ENCODE results near the gene SMAD5. TPM values are rescaled to one million over a fixed set of nuclear protein-coding genes. Genes with fewer than 3 reads are reported as not detected.

The SMAD5 gene
- total RNA-seq, 6 donors from 2014 or later: 14.6 to 54.3 (median 45.1) TPM

DNA sequence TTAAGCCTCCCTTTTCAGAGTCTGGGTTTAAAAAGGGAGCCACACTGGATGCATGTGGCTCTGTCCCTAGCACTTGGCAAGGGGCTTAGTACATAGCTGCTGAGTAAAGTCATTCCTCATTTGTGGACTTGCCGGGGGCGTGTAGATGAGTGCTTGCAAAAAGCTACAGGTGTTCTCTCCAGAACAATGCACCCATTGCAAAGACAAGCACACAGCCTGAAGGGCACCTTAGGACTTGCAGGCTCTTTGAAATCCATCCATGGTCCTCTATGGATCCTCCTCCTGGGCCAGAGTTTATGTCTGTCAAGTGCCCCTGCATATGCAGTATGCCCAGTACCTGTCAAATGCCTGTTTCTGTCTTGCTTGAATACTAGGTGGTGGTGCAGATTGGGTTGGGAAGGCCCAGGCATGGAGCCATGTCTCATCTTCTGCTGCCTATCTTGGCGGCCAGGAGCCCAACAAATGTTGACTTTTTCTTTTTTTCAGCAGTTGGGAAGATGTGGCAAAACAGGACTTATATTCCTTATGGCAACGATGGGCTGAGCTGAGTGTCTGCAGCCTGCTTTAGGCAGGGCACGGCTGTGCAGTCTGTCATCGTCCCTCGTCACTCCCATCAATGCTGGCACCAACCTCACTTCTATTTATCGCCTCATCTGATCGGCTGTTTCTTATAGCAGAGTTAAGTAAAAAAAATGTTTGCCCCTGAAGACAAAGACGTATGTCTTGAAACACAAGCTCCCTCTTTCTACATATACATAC lies 78.8 kb downstream of the SMAD5 start:
- no peaks in the 10 kb centered on the region for H3K36me3 ChIP-seq
- no peaks in the 10 kb centered on the region for H3K9me3 ChIP-seq
- H3K4me3 ChIP-seq: no peak overlapping the region
- DNase-seq (no peak), ATAC-seq (ENCODE audit: low FRiP score in 2 of 2) (no peak)
- 81 to 86% methylated on average over 10 of the region's 10 CpGs for WGBS, 2 donors
- H3K27ac ChIP-seq: no peak overlapping the region
- H3K27me3 ChIP-seq: no peaks in the 10 kb centered on the region
- TF ChIP-seq, protein P1, sequence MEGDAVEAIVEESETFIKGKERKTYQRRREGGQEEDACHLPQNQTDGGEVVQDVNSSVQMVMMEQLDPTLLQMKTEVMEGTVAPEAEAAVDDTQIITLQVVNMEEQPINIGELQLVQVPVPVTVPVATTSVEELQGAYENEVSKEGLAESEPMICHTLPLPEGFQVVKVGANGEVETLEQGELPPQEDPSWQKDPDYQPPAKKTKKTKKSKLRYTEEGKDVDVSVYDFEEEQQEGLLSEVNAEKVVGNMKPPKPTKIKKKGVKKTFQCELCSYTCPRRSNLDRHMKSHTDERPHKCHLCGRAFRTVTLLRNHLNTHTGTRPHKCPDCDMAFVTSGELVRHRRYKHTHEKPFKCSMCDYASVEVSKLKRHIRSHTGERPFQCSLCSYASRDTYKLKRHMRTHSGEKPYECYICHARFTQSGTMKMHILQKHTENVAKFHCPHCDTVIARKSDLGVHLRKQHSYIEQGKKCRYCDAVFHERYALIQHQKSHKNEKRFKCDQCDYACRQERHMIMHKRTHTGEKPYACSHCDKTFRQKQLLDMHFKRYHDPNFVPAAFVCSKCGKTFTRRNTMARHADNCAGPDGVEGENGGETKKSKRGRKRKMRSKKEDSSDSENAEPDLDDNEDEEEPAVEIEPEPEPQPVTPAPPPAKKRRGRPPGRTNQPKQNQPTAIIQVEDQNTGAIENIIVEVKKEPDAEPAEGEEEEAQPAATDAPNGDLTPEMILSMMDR (IDR thresholded peaks at IDR 0.05): no peak
- TF ChIP-seq POLR2AphosphoS5 (IDR thresholded peaks at IDR 0.05) (no peak), POLR2A (IDR thresholded peaks at IDR 0.05) (no peak), EP300 (IDR thresholded peaks at IDR 0.05) (no peak)
- no peaks in the 10 kb centered on the region for H3K4me1 ChIP-seq

DNA sequence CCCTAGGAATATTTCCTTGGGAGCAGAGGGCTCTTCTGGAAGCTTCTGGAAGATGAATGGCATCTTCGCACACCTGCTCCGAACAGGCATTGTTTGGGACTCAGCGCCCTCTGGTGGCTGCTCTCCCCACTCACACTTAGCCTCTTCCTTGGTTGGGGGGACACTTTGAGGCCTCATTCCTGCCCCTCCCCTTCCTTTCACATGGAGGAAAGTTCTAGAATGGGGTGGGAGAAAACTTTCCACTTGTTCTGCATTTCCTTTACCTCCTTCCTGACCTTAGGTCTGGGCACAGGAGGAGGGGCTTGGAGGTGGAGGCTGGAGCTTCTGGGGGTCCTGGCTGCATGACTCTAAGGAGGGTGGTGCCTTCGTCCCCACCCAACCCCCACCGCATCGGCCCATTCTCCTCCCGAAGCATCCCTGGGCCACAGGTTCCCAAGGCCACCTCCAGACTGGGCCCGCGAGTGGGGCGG lies 79.6 kb downstream of the SMAD5 start:
- Histone ChIP-seq H3K4me1 (no peaks in the 10 kb centered on the region), H3K9me3 (no peaks in the 10 kb centered on the region), H3K36me3 (no peaks in the 10 kb centered on the region), H3K27ac (no peak overlapping the region), H3K27me3 (no peaks in the 10 kb centered on the region), H3K4me3 (no peak overlapping the region)
- 52 to 59% methylated on average over 10 of the region's 10 CpGs for WGBS, 2 donors
- TF ChIP-seq POLR2A (IDR thresholded peaks at IDR 0.05): no peak
- no peak for TF ChIP-seq POLR2AphosphoS5 (IDR thresholded peaks at IDR 0.05)
- TF ChIP-seq EP300 (IDR thresholded peaks at IDR 0.05): no peak
- TF ChIP-seq, protein P1 (IDR thresholded peaks at IDR 0.05): peak; percentile 71 to 85 (median 74)
- DNase-seq (peak; percentile 36 to 46), ATAC-seq (ENCODE audit: low FRiP score in 2 of 2) (peak in 1 of 2 donors; percentile 55)

DNA sequence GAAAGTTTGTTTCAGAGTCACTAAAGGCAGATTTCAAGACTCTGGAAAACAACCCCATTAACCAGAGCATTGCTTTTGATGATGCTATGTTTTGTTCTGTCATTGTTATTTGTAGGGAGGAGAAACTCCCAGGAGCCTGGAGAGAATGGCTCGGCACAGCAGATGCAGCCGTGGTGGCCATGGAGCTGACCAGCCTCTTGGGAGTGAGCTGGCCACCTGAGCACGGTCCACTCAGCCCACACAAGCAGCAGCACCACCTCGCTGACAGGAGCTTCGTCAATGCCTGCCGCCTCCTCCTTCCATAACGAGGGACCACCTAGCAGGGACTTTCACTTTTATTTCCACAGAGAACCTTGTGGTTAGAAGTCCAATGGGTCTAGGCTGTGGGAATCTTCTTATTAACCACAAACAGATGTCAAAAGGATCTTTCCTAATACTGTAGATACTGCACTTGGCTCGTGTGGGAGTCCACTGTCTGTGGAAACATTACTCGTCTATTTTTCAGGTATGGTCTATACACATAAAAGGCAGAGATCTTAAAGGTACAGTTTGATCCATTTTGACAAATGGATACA lies 81.4 kb downstream of the SMAD5 start:
- no peaks in the 10 kb centered on the region for H3K4me1 ChIP-seq
- H3K27ac ChIP-seq: no peak overlapping the region
- 60 to 75% methylated on average over 6 to 9 of the region's 9 CpGs for WGBS, 2 donors
- TF ChIP-seq, protein P1 (IDR thresholded peaks at IDR 0.05): no peak
- TF ChIP-seq EP300 (IDR thresholded peaks at IDR 0.05) (no peak), POLR2A (IDR thresholded peaks at IDR 0.05) (no peak), POLR2AphosphoS5 (IDR thresholded peaks at IDR 0.05) (no peak)
- peak in 1 of 2 donors; percentile 25 for DNase-seq
- H3K4me3 ChIP-seq: no peak overlapping the region
- no peak for ATAC-seq (ENCODE audit: low FRiP score in 2 of 2)
- no peaks in the 10 kb centered on the region for H3K27me3 ChIP-seq
- no peaks in the 10 kb centered on the region for H3K9me3 ChIP-seq
- H3K36me3 ChIP-seq: no peaks in the 10 kb centered on the region

DNA sequence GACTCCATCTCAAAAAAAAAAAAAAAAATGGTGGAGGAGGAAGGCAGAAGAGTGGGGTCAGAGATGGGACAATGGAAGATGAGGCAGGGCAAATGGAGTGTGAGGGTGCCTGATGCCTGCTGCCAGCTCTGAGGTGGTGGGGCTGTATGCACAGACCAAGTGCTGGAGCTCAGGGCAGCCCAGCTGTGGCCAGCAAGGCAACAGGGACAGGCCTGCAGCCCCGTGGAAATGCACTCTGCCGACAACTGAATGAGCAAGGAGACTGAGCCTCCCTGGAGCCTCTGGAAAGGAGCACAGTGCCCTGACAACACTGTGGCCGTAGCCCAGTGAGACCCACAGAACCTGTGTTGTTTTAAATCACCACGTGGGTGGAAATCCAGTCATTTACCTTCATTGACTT lies 83.2 kb downstream of the SMAD5 start:
- no peak for ATAC-seq (ENCODE audit: low FRiP score in 2 of 2)
- TF ChIP-seq, protein P1 (IDR thresholded peaks at IDR 0.05): no peak
- no peak for TF ChIP-seq POLR2A (IDR thresholded peaks at IDR 0.05)

More for the DNA sequence above, 83.2 kb downstream of the SMAD5 start:
- Histone ChIP-seq H3K27ac (no peak overlapping the region), H3K27me3 (no peaks in the 10 kb centered on the region), H3K9me3 (no peaks in the 10 kb centered on the region), H3K4me1 (no peaks in the 10 kb centered on the region), H3K36me3 (no peaks in the 10 kb centered on the region), H3K4me3 (no peak overlapping the region)
- 72 to 75% methylated on average over 4 of the region's 4 CpGs for WGBS, 2 donors
- peak in 1 of 2 donors; percentile 19 for DNase-seq
